HG03442 (cell line): ENCODE data around the gene GGACT.

ENCODE experiments used
- ATAC-seq: cut with Tn5 transposase; IDR thresholded peaks from one replicate; pipeline ENCODE4 v1.9.1; 2021; ENCODE audit warnings: mild to moderate bottlenecking, moderate library complexity; ENCODE audit not compliant: unreplicated experiment

The GGACT gene

GRCh38 chr13:100552755-100553154, 35.8 kb downstream of the GGACT start:
- ATAC-seq: no peak

- ATAC-seq: no peak
Measured at GRCh38 chr13:100549316-100549715, 39.3 kb downstream of the GGACT start.

GRCh38 chr13:100547791-100548201, 40.8 kb downstream of the GGACT start:
- ATAC-seq: no peak

GRCh38 chr13:100546713-100547405, 41.7 kb downstream of the GGACT start:
- no peak for ATAC-seq

- ATAC-seq: no peak
Measured at GRCh38 chr13:100545684-100546061, 42.9 kb downstream of the GGACT start.

GRCh38 chr13:100544866-100545683, 43.5 kb downstream of the GGACT start:
- no peak for ATAC-seq

- no peak for ATAC-seq
Measured at GRCh38 chr13:100543872-100544602, 44.6 kb downstream of the GGACT start.

- ATAC-seq: peak; percentile 91
Measured at GRCh38 chr13:100542826-100543156, 45.8 kb downstream of the GGACT start.

GRCh38 chr13:100541897-100542825, 46.4 kb downstream of the GGACT start:
- no peak for ATAC-seq

GRCh38 chr13:100540621-100541020, 48.0 kb downstream of the GGACT start:
- ATAC-seq: no peak

- ATAC-seq: no peak
Measured at GRCh38 chr13:100537951-100538462, 50.6 kb downstream of the GGACT start.

GRCh38 chr13:100537486-100537885, 51.1 kb downstream of the GGACT start:
- ATAC-seq: no peak

GRCh38 chr13:100536643-100537180, 51.9 kb downstream of the GGACT start:
- ATAC-seq: no peak

- no peak for ATAC-seq
Measured at GRCh38 chr13:100535426-100536135, 53.0 kb downstream of the GGACT start.

- ATAC-seq: no peak
Measured at GRCh38 chr13:100534911-100535310, 53.7 kb downstream of the GGACT start.

GRCh38 chr13:100534147-100534843, 54.3 kb downstream of the GGACT start:
- no peak for ATAC-seq

GRCh38 chr13:100533588-100534041, 55.0 kb downstream of the GGACT start:
- ATAC-seq: no peak

GRCh38 chr13:100532836-100533435, 55.7 kb downstream of the GGACT start:
- ATAC-seq: no peak
